Stimulated activated CD4-positive, alpha-beta T cell treated with anti-CD3 and anti-CD28 coated beads, Interleukin-4, amount 100 ng/mL, for 4 hours (primary cell): ENCODE measurements around the gene GNAI3.

Source experiments
- DNase-seq, 2 experiments: peaks; one replicate each; pipeline ENCODE4 v3.0.0-alpha.2; 2020

GNAI3 gene

GRCh38 chr1:109546311-109547109 is 1.9 kb upstream of the GNAI3 start:
- peak; percentile 82 to 84 for DNase-seq

GRCh38 chr1:109547463-109548320 is 723 bp upstream of the GNAI3 start:
- DNase-seq = peak in 1 of 2 experiments; percentile 12

- DNase-seq = no peak
Observed at GRCh38 chr1:109556563-109556962, 8.1 kb downstream of the GNAI3 start.

GRCh38 chr1:109557520-109557919 is 9.1 kb downstream of the GNAI3 start:
- DNase-seq = no peak

- no peak for DNase-seq
Observed at GRCh38 chr1:109559995-109560394, 11.6 kb downstream of the GNAI3 start.

- no peak for DNase-seq
Observed at GRCh38 chr1:109564194-109564878, 15.9 kb downstream of the GNAI3 start.

GRCh38 chr1:109565241-109565640 is 16.8 kb downstream of the GNAI3 start:
- no peak for DNase-seq

- DNase-seq = no peak
Observed at GRCh38 chr1:109566982-109567381, 18.6 kb downstream of the GNAI3 start.

- no peak for DNase-seq
Observed at GRCh38 chr1:109567877-109568672, 19.7 kb downstream of the GNAI3 start.

- no peak for DNase-seq
Observed at GRCh38 chr1:109569323-109569722, 20.9 kb downstream of the GNAI3 start.

GRCh38 chr1:109570414-109570813 is 22.0 kb downstream of the GNAI3 start:
- DNase-seq = no peak

- no peak for DNase-seq
Observed at GRCh38 chr1:109573785-109574184, 25.4 kb downstream of the GNAI3 start.

GRCh38 chr1:109578947-109579443 is 30.6 kb downstream of the GNAI3 start:
- DNase-seq = no peak

GRCh38 chr1:109579491-109579890 is 31.1 kb downstream of the GNAI3 start:
- DNase-seq = no peak

GRCh38 chr1:109582021-109582420 is 33.6 kb downstream of the GNAI3 start:
- no peak for DNase-seq

- no peak for DNase-seq
Observed at GRCh38 chr1:109584766-109585165, 36.4 kb downstream of the GNAI3 start.

- no peak for DNase-seq
Observed at GRCh38 chr1:109586055-109586454, 37.6 kb downstream of the GNAI3 start.

GRCh38 chr1:109589177-109589576 is 40.8 kb downstream of the GNAI3 start:
- DNase-seq = no peak

GRCh38 chr1:109589679-109590078 is 41.3 kb downstream of the GNAI3 start:
- DNase-seq = no peak

GRCh38 chr1:109592916-109593315 is 44.5 kb downstream of the GNAI3 start:
- no peak for DNase-seq

- DNase-seq = no peak
Observed at GRCh38 chr1:109595531-109595930, 47.1 kb downstream of the GNAI3 start.

GRCh38 chr1:109598156-109598555 is 49.7 kb downstream of the GNAI3 start:
- DNase-seq = no peak
